ENCODE results near the gene SFT2D2.
"Not testable (repeated sequence)": the region's sequence is repeated elsewhere in the genome, so short reads cannot be mapped to it uniquely, and the experiment has no call there.

Gene SFT2D2

GRCh38 chr1:168225476-168226190 lies at the start of gene SFT2D2:
Gene SFT2D2 (plus strand): TSS chr1:168226004. CDS start chr1:168226080, 76 bp downstream.
- DNase-seq (ENCODE audit: low read depth, low spot score): peak; percentile 25

GRCh38 chr1:168178227-168178637 lies 47.6 kb upstream of the SFT2D2 start:
- no peak for DNase-seq (ENCODE audit: low read depth, low spot score)

GRCh38 chr1:168178638-168179437 lies 47.0 kb upstream of the SFT2D2 start, which contains the start of gene TIPRL:
Gene TIPRL (plus strand): TSS chr1:168178962. CDS start chr1:168179078, 116 bp downstream.
- DNase-seq (ENCODE audit: low read depth, low spot score): peak; percentile 98

GRCh38 chr1:168179438-168180147 lies 46.2 kb upstream of the SFT2D2 start:
- no peak for DNase-seq (ENCODE audit: low read depth, low spot score)

- DNase-seq (ENCODE audit: low read depth, low spot score): no peak
These were observed 45.7 kb upstream of the SFT2D2 start for GRCh38 chr1:168180148-168180524.

- DNase-seq (ENCODE audit: low read depth, low spot score): not testable (repeated sequence)
These were observed 44.6 kb upstream of the SFT2D2 start for GRCh38 chr1:168181063-168181720.

GRCh38 chr1:168187177-168187576 lies 38.6 kb upstream of the SFT2D2 start:
- no peak for DNase-seq (ENCODE audit: low read depth, low spot score)

- no peak for DNase-seq (ENCODE audit: low read depth, low spot score)
These were observed 35.4 kb upstream of the SFT2D2 start for GRCh38 chr1:168190403-168190802.

GRCh38 chr1:168195199-168196135 lies 30.3 kb upstream of the SFT2D2 start:
- no peak for DNase-seq (ENCODE audit: low read depth, low spot score)

GRCh38 chr1:168199056-168199455 lies 26.7 kb upstream of the SFT2D2 start:
- DNase-seq (ENCODE audit: low read depth, low spot score): no peak

- no peak for DNase-seq (ENCODE audit: low read depth, low spot score)
These were observed 22.7 kb upstream of the SFT2D2 start for GRCh38 chr1:168202941-168203654.

- DNase-seq (ENCODE audit: low read depth, low spot score): no peak
These were observed 19.7 kb upstream of the SFT2D2 start for GRCh38 chr1:168206111-168206510.

GRCh38 chr1:168207673-168208072 lies 18.1 kb upstream of the SFT2D2 start:
- DNase-seq (ENCODE audit: low read depth, low spot score): not testable (repeated sequence)

- DNase-seq (ENCODE audit: low read depth, low spot score): no peak
These were observed 15.5 kb upstream of the SFT2D2 start for GRCh38 chr1:168210312-168210711.

GRCh38 chr1:168213349-168213748 lies 12.5 kb upstream of the SFT2D2 start:
- no peak for DNase-seq (ENCODE audit: low read depth, low spot score)

GRCh38 chr1:168216171-168216570 lies 9.6 kb upstream of the SFT2D2 start:
- DNase-seq (ENCODE audit: low read depth, low spot score): no peak

- no peak for DNase-seq (ENCODE audit: low read depth, low spot score)
These were observed 8.1 kb upstream of the SFT2D2 start for GRCh38 chr1:168217664-168218063.

- DNase-seq (ENCODE audit: low read depth, low spot score): no peak
These were observed 7.1 kb upstream of the SFT2D2 start for GRCh38 chr1:168218658-168219057.

- DNase-seq (ENCODE audit: low read depth, low spot score): no peak
These were observed 5.3 kb upstream of the SFT2D2 start for GRCh38 chr1:168220470-168220871.

GRCh38 chr1:168221275-168221674 lies 4.5 kb upstream of the SFT2D2 start:
- DNase-seq (ENCODE audit: low read depth, low spot score): no peak
